ENCODE data around the gene IGSF8.

Gene IGSF8

DNA sequence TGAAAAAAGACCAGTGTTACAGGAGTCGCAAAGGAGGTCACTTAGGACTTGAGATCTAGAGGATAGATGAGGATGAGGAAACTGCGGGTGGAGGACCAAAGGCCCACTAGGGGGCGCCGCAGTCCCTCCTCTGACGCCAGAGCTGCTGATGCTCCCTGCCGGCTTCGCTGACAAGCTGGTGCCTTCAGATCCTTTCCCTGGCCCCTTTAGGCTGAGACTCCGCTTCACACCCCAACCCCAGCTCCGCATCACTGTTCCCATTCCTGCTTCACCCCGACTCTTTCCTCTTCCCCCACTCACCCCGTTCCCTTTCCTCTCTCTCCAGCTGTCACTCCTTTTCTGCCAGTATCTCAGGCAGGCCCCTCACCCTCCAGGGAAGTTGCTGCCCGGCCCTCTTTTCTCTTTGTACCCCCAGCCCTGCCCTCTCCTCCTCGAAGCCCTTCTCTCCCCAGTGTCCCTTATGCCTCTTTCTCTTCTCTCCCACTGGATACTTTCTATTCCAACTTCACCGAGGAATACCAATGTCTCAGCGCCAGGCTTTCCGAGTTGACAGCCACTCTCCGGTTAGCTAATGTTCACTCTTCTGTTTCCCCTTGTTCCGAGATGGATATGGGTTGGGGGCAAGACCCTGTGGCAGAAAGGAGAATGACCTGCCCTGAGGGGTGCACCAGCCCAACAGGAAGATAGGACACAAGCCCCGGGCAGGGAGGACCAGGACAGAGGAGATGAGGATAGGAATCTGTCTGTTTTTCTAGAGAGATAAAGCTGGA lies 12.5 kb downstream of the IGSF8 start:
- peak; percentile 43 for DNase-seq

DNA sequence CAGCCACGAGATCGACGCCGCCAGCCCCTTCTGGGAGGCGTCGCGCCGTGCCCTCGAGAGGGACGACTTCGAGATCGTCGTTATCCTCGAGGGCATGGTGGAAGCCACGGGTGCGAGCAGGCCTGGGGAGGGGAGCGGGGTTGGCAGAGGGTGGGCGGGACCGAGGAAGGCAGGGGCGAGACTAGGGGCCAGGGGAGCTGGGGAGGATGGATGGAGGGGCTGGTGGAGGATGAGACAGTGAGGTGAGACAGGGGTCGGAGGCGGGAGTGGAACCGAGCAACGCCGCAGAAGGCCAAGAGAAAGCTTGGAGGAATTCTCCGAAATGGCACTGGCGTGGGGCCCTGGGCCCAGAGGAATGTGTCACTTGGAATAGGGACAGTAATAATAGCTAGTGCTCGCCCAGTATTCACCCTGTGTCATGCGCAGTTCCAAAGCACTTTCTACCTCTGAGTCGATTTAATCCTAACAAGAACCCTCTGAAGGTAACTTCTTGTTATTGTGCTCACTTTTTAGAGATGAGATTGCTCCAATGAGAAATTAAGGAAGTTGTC lies 13.6 kb downstream of the IGSF8 start:
- DNase-seq, result no peak

DNA sequence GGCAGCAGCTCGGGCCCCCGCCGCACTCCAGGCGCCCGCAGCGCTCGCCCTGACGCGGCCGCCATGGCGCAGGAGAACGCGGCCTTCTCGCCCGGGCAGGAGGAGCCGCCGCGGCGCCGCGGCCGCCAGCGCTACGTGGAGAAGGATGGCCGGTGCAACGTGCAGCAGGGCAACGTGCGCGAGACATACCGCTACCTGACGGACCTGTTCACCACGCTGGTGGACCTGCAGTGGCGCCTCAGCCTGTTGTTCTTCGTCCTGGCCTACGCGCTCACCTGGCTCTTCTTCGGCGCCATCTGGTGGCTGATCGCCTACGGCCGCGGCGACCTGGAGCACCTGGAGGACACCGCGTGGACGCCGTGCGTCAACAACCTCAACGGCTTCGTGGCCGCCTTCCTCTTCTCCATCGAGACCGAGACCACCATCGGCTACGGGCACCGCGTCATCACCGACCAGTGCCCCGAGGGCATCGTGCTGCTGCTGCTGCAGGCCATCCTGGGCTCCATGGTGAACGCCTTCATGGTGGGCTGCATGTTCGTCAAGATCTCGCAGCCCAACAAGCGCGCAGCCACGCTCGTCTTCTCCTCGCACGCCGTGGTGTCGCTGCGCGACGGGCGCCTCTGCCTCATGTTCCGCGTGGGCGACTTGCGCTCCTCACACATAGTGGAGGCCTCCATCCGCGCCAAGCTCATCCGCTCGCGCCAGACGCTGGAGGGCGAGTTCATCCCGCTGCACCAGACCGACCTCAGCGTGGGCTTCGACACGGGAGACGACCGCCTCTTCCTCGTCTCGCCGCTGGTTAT lies 14.2 kb downstream of the IGSF8 start:
- DNase-seq, result peak; percentile 75

DNA sequence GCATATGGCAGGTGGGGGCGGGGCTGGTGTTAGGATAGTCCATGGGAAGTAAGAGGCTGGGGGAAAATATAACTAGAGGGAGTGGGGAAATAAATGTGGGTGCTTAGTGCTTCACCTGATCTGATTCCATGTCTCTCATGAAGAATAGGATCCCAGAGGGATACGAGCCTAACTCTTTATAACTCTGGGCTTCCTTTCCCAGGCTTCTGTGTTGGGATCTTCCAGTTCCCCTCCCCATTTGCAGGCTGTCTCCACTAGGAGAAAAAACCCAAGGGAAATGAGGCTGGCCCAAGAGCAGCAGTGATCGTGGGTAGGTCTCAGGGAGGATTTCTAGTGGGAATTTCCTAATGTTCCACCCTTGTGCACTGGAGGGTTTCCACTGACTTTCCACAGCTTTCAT lies 15.5 kb downstream of the IGSF8 start:
- DNase-seq, result no peak

DNA sequence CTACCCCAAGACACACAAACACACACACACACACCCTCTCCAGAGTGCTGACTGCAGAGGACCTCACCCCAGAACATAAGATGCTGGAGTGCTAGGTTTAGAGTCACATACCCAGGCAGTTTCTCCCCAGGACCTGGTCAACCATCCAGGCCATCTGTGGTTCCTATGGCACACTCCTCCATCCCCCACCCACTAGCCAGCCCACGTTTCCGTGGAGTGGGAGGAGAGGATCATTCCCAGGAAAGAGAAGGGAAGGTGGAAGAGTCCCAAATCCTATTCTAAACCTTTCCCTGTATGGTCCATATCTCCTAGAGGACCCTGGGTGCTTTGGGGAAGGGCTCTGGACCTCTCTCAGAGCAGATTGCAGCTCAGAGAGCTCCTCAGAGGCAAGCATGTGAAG lies 15.9 kb downstream of the IGSF8 start:
- no peak for DNase-seq

DNA sequence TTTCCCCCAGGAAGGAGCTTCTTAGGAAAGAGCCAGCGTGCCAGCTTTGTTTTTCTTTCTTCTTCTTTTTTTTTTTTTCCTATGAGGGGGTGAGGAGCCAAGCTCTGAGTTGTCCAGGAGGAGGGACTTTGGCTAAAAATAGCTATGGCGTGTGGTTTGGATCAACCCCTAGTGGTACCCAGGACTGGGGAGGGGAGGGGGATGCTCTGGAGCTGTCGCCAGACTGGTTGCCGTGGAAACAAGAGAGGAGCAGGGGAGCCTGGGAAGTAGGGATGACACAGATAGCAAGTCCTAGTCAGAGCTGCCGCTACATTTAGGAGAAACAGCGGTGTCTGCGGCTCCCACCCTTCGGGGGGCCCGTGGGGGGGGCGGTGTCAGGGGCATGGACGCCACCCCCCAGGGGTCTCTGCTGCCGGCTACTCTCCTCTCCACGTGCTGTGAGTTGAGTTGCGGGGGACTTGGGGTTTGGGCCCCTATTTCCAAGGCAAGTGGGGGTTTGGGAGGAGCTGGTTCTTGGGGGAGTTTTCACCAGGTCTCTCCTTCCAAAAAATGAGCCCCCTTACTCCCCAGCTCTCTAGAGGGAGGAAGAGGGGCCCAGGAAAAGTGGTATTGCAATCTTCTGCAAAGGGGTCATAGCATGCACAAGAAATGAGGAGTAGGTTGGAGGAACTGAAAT lies 17.0 kb downstream of the IGSF8 start, which contains the start of gene KCNJ9:
Gene KCNJ9, plus strand, starts transcription at position 278 of the 676 bp plus-strand sequence. CDS start 2,493 bp downstream, outside the sequence.
- DNase-seq, result no peak

DNA sequence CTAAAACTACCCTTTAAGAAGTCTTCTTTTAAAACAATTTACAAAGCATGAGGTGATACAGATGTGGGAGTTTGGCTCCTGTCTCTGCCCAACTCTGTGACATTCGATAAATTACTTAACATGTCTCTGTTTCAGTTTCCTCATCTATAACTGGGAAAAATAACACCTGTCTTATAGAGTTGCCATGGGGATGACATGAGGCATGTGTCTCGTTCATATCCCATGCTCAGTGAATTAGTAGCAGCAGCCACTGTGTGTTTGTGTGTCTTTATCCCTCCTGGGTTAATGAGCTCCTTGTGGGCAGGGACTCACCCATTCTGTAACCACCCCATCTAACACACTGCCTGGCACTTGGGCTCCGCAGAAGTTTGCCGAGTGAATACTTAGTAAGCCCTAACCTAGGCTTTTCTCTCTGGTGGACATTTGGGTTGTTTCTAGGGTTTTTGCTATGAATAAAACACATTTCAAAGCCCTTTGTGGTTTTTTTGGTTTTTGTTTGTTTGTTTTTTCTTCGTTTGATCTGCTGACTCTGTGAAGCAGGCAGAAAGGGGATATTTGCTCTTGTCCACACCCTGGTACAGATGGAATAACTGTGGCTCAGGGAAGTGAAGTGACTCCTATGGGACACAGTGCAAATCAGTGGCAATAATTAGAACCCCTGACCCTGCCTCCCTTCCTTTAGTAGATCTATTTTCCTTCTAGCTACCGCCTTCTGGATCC lies 17.9 kb downstream of the IGSF8 start:
- DNase-seq, result no peak

DNA sequence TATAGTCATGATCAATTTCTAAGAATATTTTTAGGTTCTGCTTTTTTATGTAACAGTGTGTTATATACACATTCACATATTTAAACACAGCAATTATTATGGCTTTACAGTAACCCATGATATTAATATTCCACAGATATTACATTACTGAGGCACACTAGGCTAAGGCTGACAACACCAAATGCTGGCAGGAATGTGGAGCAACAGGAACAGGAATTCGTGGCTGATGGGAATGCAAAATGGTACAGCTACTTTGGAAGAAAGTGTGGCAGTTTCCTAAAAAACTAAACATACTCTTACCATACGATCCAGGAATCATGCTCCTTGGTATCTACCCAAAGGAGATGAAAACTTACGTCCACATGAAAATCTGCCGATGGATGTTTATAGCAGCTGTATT lies 19.0 kb downstream of the IGSF8 start:
- no peak for DNase-seq

DNA sequence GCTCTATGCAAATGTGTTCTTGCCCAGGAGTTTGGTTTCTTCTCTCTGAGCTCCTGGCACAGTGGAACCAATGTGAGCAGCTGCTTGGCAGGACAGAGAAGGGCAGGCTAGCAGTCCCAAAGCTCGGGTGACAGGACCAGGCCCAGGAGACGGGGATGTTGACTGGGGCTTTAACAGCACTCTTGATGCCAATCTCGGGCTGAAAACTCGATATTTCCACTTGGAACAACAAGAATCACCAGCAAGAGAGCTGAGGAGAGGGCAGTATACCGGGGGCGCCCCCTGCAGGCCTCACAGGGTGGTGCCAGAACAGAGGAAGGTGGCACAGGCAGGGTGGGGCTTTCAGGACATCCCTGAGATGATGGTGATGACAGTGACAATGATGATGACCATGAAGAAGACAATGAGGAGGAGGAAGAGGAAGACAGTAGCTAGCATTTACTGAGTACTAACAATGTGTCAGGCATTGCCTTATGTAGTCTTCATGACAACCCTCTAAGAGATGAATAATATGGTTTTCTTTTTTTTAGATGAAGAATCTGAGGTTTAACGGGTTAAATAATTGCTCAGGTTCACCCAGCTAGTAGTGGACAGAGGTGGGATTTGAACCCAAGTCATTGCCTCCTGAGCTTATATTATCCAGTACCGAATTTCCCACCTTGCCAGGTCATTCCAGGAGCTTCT lies 19.8 kb downstream of the IGSF8 start:
- no peak for DNase-seq

DNA sequence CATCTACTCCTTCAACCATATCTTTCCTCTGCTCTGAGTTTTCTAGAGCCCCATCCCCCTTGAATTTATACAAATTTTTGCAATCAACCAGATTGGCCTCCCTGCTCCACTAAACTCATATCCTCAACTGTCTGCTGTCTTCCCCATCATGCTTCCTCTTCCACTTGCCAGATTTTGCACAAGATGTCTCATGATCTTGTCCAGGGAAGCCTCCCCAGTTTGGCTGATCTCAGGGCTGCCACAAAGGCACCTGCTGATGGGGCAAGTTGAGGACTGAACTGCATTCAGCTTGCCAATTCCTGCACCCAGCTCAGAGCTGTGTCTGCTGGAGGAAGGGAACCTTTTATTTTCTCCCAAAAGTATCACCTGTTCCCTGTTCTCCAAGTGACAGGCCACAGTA lies 20.9 kb downstream of the IGSF8 start:
- DNase-seq, result no peak

DNA sequence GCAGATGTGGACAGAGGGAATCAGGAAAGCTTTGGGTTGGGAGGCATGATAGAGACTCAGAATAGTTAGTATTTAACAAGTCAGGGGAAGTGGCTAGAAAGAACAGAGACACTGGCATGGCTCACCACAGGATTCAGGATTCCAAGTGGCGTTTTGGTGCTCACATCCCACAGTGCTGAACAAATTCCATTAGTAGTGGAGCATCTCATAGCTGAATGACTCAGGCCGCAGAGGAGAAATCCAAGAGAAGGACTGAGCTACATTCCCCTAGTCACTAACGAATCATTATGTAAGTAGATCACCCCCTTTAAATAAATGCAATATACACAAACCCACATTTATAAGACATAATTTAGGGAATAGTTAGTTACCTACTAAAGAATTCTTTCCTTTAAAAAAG lies 22.1 kb downstream of the IGSF8 start:
- no peak for DNase-seq

DNA sequence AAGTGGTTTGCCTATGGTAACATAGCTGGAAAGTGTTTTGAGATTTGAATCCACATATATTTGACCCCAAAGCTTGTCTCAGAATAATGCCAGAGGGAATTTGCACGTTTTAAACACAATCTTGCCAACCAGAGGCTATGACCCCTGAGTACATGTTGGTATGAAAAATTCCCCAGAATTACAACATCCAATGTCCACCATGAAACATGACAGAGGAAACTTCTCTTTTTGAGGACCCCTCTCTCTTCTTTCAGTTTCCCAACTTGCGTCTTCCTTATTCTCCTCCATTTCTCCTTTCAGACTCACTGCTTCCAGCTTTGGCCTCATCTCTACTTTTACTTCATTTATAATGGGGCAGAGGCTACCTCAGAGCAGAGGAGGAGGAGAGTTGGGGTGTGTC lies 22.6 kb downstream of the IGSF8 start:
- no peak for DNase-seq

DNA sequence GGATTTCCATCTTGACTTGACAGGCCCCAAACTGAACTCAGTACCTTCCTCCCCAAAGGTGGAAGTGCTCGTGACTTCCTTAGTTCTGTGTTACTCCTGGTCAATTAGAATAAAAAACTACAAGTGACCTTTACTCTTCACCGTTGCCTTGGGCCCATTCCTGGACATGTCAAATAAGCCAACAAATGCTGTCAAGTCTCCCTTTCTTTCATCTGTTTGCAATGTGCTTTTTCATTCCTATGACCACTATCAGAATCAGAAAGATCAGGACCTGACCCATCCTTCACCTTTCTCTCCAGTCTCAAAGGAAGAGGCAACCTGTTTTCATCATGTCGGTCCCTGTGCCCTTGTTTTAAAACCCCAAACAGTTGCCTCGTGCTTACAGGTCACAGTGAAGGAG lies 23.6 kb downstream of the IGSF8 start:
- no peak for DNase-seq

DNA sequence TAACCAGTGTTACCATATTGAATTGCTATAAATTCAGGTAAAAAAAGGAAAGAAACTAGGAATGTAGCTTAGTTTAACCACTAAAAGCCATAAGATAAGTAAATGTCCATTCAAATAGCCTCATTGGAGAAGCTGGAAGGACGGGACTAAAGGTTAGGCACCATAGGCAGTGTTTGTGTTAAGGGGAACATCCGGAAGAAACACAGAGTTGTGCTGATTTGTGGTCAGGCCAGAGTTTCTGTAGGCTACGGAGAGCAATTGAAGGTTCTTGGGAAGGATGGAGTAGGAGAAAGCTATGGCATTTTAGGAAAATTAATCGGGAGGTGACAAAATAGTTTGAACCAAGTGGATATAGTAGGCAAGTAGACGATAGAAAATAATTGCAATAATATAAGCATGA lies 27.1 kb downstream of the IGSF8 start:
- DNase-seq, result no peak

DNA sequence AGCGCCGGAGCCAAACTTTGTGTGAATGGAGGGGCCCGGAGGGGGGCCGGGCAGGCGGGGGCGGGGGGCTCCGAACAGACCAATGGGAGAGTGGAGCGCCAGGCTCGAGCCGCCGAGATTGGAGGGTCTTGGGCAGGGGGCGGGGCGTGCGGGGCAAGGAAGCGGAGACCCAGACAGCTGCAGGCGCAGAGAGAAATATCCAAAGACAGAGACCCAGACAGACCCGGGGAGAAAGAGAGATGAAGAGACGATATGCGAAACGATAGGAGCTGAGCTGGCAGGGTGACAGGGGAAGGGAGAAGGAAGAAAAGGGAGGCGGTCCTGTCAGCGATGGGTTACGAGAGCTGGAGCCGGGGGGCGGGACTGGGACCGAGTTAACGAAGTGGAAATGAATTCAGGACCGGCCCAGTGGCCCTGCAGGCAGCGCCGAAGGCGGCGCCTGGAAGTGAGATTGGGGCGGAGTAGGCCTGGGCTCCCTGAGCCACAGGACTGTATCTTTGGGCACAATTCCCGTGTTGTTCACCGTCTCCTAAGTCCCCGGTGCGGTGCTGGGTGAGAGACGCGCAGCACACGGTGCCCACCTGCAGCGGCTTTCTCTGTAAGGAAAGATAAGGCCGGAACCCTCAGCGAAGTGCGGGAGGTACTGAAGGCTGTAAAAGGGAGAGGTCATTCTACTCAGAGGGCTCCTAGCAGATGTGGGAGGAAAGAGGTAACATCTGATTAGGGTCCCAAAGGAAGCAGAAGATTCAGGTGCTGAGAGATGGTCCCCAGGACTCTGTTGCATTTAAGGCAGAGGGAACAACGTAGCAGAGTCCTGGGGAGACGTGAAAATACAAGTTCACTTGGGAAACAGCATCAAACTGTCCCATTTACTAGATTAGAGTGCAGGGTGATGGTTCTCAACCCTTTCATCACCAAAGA lies 27.9 kb downstream of the IGSF8 start:
- no peak for DNase-seq

DNA sequence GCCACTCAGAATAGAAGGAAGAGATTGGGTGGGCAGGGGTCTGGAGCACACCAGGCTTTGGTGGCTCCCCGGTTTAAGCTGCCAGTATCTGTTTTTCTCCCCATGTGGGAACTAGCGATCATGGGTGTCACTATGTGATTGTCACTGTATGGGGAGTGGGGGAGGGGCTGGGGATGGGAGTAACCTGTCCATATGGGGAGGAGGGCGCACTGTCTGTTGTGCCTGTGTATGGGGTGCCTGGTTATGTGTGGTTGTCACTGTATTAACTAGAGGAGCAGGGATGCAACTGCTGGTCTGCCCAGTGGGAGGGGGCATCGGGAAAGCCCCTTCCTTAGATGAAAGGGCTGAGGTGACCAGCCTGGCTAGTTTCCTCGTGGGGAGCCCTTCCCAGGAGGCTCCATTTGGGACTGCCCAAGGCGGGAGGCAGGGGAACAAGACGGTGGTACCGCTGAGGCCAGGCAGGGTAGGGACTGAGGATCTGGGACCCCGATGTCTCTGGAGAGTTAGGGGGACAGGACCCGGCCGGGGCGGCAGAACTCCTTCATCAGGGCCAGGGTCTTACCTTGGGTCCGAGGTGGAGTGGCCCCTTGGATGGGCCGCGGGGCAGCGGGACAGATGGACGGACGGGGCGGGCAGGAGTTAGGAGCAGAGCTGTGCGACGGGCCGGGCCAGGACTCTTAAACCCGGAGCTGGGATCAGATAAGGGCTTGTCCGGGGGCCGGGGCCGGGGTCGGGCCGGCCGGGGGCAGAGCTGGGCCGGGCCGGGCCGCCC lies 28.8 kb downstream of the IGSF8 start, which contains the start of gene KCNJ10:
Gene KCNJ10, minus strand, starts transcription at position 701 of the 772 bp plus-strand sequence. CDS start 27,628 bp downstream, outside the sequence.
- DNase-seq, result no peak

DNA sequence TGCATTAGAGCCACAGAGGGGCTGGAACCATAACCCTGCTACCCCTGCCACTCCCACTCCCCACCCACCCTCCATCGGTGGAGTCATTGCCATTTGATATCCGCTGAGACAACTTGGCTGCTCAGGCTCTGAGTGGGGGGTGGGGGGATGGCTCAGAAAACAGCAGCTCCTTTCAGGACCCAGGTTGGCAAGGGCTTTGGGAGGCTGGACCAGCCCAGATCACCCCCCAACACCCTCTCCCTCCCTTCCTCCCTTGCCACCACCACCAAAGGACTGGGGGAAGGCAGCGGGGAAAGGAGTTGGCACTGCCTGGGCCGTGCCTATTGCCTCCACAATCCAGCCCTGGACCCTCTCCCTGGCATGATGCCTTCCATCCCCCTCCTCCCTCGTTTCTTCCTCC lies 30.2 kb downstream of the IGSF8 start:
- DNase-seq, result no peak

DNA sequence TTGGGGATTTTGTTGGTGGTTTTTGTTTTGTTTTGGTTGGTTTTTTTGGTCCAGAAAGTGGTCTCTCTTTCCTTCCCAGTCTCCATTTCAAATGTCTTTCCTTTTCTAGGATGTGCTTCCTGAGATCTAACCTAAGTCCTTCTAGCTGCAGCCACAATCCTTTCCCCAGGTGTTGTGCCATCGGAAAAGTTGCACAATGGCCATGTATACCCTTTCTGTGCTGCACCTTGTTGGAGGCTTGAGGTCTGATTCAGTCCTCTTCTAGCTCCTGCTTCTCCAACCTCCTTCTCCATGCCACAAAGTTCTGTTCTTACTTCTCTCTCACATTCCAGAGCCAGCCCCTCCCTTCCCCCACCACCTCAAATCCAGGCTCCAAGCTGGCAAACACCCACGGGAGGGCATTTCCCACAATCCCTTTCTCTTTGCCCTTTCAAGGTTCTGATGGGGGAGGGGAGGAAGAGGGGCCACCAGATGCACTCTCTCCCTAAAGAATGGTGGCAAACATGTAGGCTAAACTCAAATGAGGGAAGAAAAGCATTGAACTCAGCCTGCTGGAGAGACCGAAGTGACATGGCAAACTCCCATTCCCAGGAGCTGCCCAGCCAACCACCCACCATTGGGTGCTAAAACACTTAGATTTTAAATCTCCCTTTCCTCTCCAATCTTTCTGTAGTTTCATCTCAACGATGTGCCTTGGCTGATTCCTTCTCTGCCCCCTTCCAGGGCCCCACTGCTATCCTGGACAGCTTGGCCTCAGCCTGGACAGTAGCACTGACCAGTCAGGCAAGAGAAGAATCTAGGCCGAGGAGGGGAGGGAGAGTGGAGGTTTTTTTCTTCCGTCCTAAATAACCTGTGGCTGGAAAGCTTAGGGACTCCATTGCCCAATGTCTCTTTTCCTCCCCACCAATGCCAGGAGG lies 31.3 kb downstream of the IGSF8 start:
- no peak for DNase-seq

DNA sequence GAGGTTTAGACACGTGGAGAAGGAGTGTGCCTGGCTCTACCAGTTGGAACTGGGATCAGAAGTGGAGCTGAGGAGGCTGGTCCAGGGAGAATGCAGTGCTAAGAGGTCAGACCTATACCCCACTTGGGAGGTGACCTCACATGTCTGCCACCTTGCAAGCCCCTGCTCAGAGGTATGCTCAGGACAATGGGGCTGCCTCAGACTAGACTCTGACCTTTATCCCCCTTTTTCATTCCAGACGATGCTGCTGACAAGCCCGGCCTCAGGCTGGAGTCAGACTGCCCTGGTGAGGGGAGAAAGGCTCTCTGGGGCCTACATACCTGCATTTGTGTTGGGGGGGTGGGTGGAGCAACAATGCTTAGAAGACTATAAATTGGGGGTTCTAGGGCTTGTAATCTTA lies 33.7 kb downstream of the IGSF8 start:
- DNase-seq, result no peak

Data from NCI-H2107 (cell line).